Measurements from ENCODE around the gene KAT2A.

KAT2A gene

GRCh38 chr17:42107124-42107523 is 14.0 kb downstream of the KAT2A start:
- no peak overlapping the region for H3K9ac ChIP-seq (ENCODE audit: low read length)
- H3K27ac ChIP-seq (ENCODE audit: low read length): no peak overlapping the region
- no peak overlapping the region for H2AFZ ChIP-seq (ENCODE audit: low read depth, low read length)
- peak overlapping the region; percentile 37 for H3K4me2 ChIP-seq (ENCODE audit: low read length)
- peaks cover 10% of the 10 kb centered on the region for H3K4me1 ChIP-seq (ENCODE audit: low read length)
- no peaks in the 10 kb centered on the region for H3K27me3 ChIP-seq (ENCODE audit: low read depth, low read length)
- no peaks in the 10 kb centered on the region for H4K20me1 ChIP-seq (ENCODE audit: insufficient read depth, low read length)
- no peaks in the 10 kb centered on the region for H3K9me3 ChIP-seq (ENCODE audit: insufficient read depth, low read length)
- no peaks in the 10 kb centered on the region for H3K79me2 ChIP-seq (ENCODE audit: low read length)
- H3K4me3 ChIP-seq (ENCODE audit: low read length): peak overlapping the region; percentile 45
- TF ChIP-seq EZH2phosphoT487 (IDR thresholded peaks at IDR 0.05; ENCODE audit: low read depth) (no peak), CTCF (IDR thresholded peaks at IDR 0.05; ENCODE audit: low read depth, low read length) (no peak)
- no peaks in the 10 kb centered on the region for H3K36me3 ChIP-seq (replicated peaks; ENCODE audit: low read depth, low read length)

- Histone ChIP-seq H4K20me1 (ENCODE audit: insufficient read depth, low read length) (no peaks in the 10 kb centered on the region), H3K27me3 (ENCODE audit: low read depth, low read length) (no peaks in the 10 kb centered on the region), H3K36me3 (replicated peaks; ENCODE audit: low read depth, low read length) (no peaks in the 10 kb centered on the region), H2AFZ (ENCODE audit: low read depth, low read length) (no peak overlapping the region), H3K4me2 (ENCODE audit: low read length) (no peak overlapping the region), H3K9me3 (ENCODE audit: insufficient read depth, low read length) (no peaks in the 10 kb centered on the region), H3K9ac (ENCODE audit: low read length) (no peak overlapping the region), H3K4me3 (ENCODE audit: low read length) (no peak overlapping the region), H3K4me1 (ENCODE audit: low read length) (peaks cover 11% of the 10 kb centered on the region), H3K27ac (ENCODE audit: low read length) (no peak overlapping the region), H3K79me2 (ENCODE audit: low read length) (no peaks in the 10 kb centered on the region)
- no peak for TF ChIP-seq CTCF (IDR thresholded peaks at IDR 0.05; ENCODE audit: low read depth, low read length)
- TF ChIP-seq EZH2phosphoT487 (IDR thresholded peaks at IDR 0.05; ENCODE audit: low read depth): no peak
Measured at GRCh38 chr17:42106009-42106408, 15.2 kb downstream of the KAT2A start.

- Histone ChIP-seq H3K79me2 (ENCODE audit: low read length) (no peaks in the 10 kb centered on the region), H3K4me1 (ENCODE audit: low read length) (peaks cover 16% of the 10 kb centered on the region), H3K4me3 (ENCODE audit: low read length) (no peak overlapping the region), H3K27me3 (ENCODE audit: low read depth, low read length) (no peaks in the 10 kb centered on the region), H3K27ac (ENCODE audit: low read length) (no peak overlapping the region), H3K36me3 (replicated peaks; ENCODE audit: low read depth, low read length) (no peaks in the 10 kb centered on the region), H2AFZ (ENCODE audit: low read depth, low read length) (no peak overlapping the region), H3K9me3 (ENCODE audit: insufficient read depth, low read length) (no peaks in the 10 kb centered on the region), H4K20me1 (ENCODE audit: insufficient read depth, low read length) (no peaks in the 10 kb centered on the region), H3K4me2 (ENCODE audit: low read length) (no peak overlapping the region), H3K9ac (ENCODE audit: low read length) (no peak overlapping the region)
- TF ChIP-seq EZH2phosphoT487 (IDR thresholded peaks at IDR 0.05; ENCODE audit: low read depth) (no peak), CTCF (IDR thresholded peaks at IDR 0.05; ENCODE audit: low read depth, low read length) (no peak)
Measured at GRCh38 chr17:42104264-42104663, 16.9 kb downstream of the KAT2A start.

- Histone ChIP-seq H3K4me3 (ENCODE audit: low read length) (no peak overlapping the region), H3K27ac (ENCODE audit: low read length) (no peak overlapping the region), H3K9me3 (ENCODE audit: insufficient read depth, low read length) (no peaks in the 10 kb centered on the region), H4K20me1 (ENCODE audit: insufficient read depth, low read length) (no peaks in the 10 kb centered on the region), H3K36me3 (replicated peaks; ENCODE audit: low read depth, low read length) (no peaks in the 10 kb centered on the region), H3K79me2 (ENCODE audit: low read length) (no peaks in the 10 kb centered on the region), H2AFZ (ENCODE audit: low read depth, low read length) (no peak overlapping the region), H3K9ac (ENCODE audit: low read length) (no peak overlapping the region), H3K4me1 (ENCODE audit: low read length) (peaks cover 24% of the 10 kb centered on the region), H3K4me2 (ENCODE audit: low read length) (no peak overlapping the region), H3K27me3 (ENCODE audit: low read depth, low read length) (no peaks in the 10 kb centered on the region)
- TF ChIP-seq EZH2phosphoT487 (IDR thresholded peaks at IDR 0.05; ENCODE audit: low read depth) (no peak), CTCF (IDR thresholded peaks at IDR 0.05; ENCODE audit: low read depth, low read length) (no peak)
Measured at GRCh38 chr17:42103221-42103954, 17.8 kb downstream of the KAT2A start.
